Mucosa of descending colon (tissue), 3 donors: ENCODE measurements around the gene BLOC1S1. TPM values are rescaled to one million over a fixed set of nuclear protein-coding genes. Genes with fewer than 3 reads are reported as not detected.

Source experiments
- ATAC-seq: fragments of 200-7000 bp; cut with Tn5 transposase; one replicate; pipeline ENCODE4 v1.9.1; 2020; ENCODE audit warnings: mild to moderate bottlenecking, moderate library complexity
- DNase-seq, 3 donors: peaks; one replicate each; pipeline ENCODE4 v3.0.0-alpha.2; 2020
- H3K36me3 ChIP-seq: fragments of 200-600 bp; one replicate; pipeline ENCODE4 v1.8.0; 2021; ENCODE audit warnings: low read depth, mild to moderate bottlenecking
- H3K4me1 ChIP-seq: fragments of 200-600 bp; one replicate; pipeline ENCODE4 v1.8.0; 2021; ENCODE audit warnings: low read depth, mild to moderate bottlenecking
- H3K4me3 ChIP-seq: fragments of 200-600 bp; one replicate; pipeline ENCODE4 v1.8.0; 2021; ENCODE audit warnings: mild to moderate bottlenecking
- H3K9me3 ChIP-seq: fragments of 200-600 bp; one replicate; pipeline ENCODE4 v1.8.0; 2021; ENCODE audit warnings: mild to moderate bottlenecking
- intact Hi-C, 2 donors: fragments of 100-400 bp; cut with DNase I in 1 of 2; cut with micrococcal nuclease in 1 of 2; formaldehyde crosslinking; loops; one replicate each; pipeline versions ENCODE4 v1.11.0 to v1.11.1; 2022; cut with DNase I, micrococcal nuclease
- total RNA-seq, 3 donors: library from RNA; stranded (reverse); fragmentation: NEBNext Ultra II Directional in 2 of 3; extraction: Animal tissue kit (Norgen Biotek cat#: 25700) in 2 of 3; gene quantifications; one replicate each; pipeline versions ENCODE4 v1.2.1 to v1.2.4, GENCODE V29; 2021 to 2023
- TF ChIP-seq, protein P1 (sequence below): fragments of 200-600 bp; IDR thresholded peaks from one replicate; pipeline ENCODE4 v1.8.0; 2022; ENCODE audit warnings: antibody characterized with exemption, mild to moderate bottlenecking
- donor health status: DM: no; HTN: no; CAD: no; lungs with moderate emphysema.
- donor health status: DM: no; HTN: no; CAD: no.
- donor health status: DM: no; HTN: yes; CAD: no.

The BLOC1S1 gene
- total RNA-seq, 3 donors from 2014 or later, result 201 to 285 (median 241) TPM

DNA sequence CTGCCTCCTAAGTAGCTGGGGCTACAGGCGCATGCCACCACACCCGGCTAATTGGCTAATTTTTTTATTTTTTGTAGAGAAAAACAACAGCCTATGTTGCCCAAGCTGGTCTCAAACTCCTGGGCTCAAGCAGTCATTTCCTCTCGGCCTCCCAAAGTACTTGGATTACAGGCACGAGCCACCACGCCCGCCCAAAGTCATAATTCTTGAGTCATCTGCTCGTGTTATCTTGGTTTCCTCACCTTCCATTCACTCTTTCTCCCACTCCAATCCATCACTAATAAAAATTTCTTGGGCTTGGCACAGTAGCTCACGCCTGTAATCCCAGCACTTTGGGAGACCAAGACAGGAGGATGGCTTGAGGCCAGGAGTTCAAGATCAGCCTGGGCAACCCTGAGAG, 40.2 kb upstream of the BLOC1S1 start:
- ATAC-seq, result peak; percentile 72

GRCh38 chr12:55676707-55677106, 39.1 kb upstream of the BLOC1S1 start:
- H3K4me3 ChIP-seq, result no peak overlapping the region
- no peaks in the 10 kb centered on the region for H3K9me3 ChIP-seq
- intact Hi-C loops, result no loop called here
- no peak for DNase-seq
- TF ChIP-seq, protein P1, sequence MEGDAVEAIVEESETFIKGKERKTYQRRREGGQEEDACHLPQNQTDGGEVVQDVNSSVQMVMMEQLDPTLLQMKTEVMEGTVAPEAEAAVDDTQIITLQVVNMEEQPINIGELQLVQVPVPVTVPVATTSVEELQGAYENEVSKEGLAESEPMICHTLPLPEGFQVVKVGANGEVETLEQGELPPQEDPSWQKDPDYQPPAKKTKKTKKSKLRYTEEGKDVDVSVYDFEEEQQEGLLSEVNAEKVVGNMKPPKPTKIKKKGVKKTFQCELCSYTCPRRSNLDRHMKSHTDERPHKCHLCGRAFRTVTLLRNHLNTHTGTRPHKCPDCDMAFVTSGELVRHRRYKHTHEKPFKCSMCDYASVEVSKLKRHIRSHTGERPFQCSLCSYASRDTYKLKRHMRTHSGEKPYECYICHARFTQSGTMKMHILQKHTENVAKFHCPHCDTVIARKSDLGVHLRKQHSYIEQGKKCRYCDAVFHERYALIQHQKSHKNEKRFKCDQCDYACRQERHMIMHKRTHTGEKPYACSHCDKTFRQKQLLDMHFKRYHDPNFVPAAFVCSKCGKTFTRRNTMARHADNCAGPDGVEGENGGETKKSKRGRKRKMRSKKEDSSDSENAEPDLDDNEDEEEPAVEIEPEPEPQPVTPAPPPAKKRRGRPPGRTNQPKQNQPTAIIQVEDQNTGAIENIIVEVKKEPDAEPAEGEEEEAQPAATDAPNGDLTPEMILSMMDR, result no peak
- H3K36me3 ChIP-seq, result no peaks in the 10 kb centered on the region
- no peak for ATAC-seq
- peaks cover 6% of the 10 kb centered on the region for H3K4me1 ChIP-seq

More for the DNA sequence above, 40.2 kb upstream of the BLOC1S1 start:
- no peaks in the 10 kb centered on the region for H3K36me3 ChIP-seq
- TF ChIP-seq, protein P1, result no peak
- no peaks in the 10 kb centered on the region for H3K9me3 ChIP-seq
- intact Hi-C loops, result no loop called here
- H3K4me3 ChIP-seq, result no peak overlapping the region
- DNase-seq, result peak in 2 of 3 donors; percentile 33 to 45
- H3K4me1 ChIP-seq, result peaks cover 10% of the 10 kb centered on the region

- TF ChIP-seq, protein P1, result no peak
- H3K36me3 ChIP-seq, result no peaks in the 10 kb centered on the region
- H3K4me3 ChIP-seq, result no peak overlapping the region
- intact Hi-C loops, result no loop called here
- H3K9me3 ChIP-seq, result no peaks in the 10 kb centered on the region
- ATAC-seq (no peak), DNase-seq (peak in 1 of 3 donors; percentile 21)
- peaks cover 5% of the 10 kb centered on the region for H3K4me1 ChIP-seq
Observed at GRCh38 chr12:55679691-55680090, 36.2 kb upstream of the BLOC1S1 start.

GRCh38 chr12:55681142-55682077, 34.4 kb upstream of the BLOC1S1 start:
- TF ChIP-seq, protein P1, result peak; percentile 30
- Histone ChIP-seq H3K36me3 (no peaks in the 10 kb centered on the region), H3K9me3 (no peaks in the 10 kb centered on the region), H3K4me3 (no peak overlapping the region), H3K4me1 (peaks cover 5% of the 10 kb centered on the region)
- DNase-seq (peak; percentile 87 to 88 (median 87)), ATAC-seq (peak; percentile 94)
- intact Hi-C loops, result no loop called here

DNA sequence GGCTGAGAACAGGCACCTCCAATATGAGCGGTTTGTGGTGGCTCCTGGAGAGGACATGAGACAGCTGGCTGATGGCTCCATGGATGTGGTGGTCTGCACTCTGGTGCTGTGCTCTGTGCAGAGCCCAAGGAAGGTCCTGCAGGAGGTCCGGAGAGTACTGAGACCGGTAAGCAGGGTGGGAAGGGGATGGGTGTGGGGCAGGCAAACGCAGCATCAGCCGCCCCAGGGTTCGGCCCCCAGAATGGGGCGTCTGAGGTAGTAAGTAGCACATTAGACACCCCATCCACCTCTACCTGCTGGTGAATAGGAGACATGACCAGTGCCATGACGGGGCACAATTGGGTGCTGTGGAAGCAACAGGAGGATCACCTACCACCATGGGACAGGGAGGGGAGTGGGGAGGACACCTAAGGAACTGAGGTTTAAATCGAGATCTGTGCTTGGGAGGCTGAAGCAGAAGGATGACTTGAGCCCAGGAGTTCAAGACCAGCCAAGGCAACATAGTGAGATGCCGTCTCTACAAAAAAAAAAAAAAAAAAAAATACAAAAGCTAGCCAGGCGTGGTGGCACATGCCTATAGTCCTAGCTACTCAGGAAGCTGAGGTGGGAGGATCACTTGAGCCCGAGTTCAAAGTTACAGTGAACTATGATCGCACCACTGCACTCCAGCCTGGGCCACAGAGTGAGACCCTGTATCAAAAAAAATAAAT, 33.6 kb upstream of the BLOC1S1 start:
- Histone ChIP-seq H3K4me1 (peaks cover 5% of the 10 kb centered on the region), H3K36me3 (no peaks in the 10 kb centered on the region), H3K4me3 (no peak overlapping the region), H3K9me3 (no peaks in the 10 kb centered on the region)
- DNase-seq (peak in 1 of 3 donors; percentile 44), ATAC-seq (peak; percentile 29)
- TF ChIP-seq, protein P1, result no peak
- intact Hi-C loops, result no loop called here
